ENCODE measurements around the gene GLB1L3. TPM values are rescaled to one million over a fixed set of nuclear protein-coding genes. Genes with fewer than 3 reads are reported as not detected.

GLB1L3 gene
- total RNA-seq, 1 experiment from 2014 or later: not detected

GRCh38 chr11:134349802-134350355 lies 73.7 kb downstream of the GLB1L3 start:
- intact Hi-C loops (cut with micrococcal nuclease): no loop called here
- H3K27ac ChIP-seq (ENCODE audit: low read depth, low read length): no peak overlapping the region
- H4K20me1 ChIP-seq (ENCODE audit: insufficient read depth): no peaks in the 10 kb centered on the region
- H3K9ac ChIP-seq (ENCODE audit: low read length): no peak overlapping the region
- ATAC-seq (no peak), DNase-seq (ENCODE audit: low read depth, low spot score) (no peak)
- H3K79me2 ChIP-seq (ENCODE audit: insufficient read depth, low read length): no peaks in the 10 kb centered on the region
- H3K27me3 ChIP-seq (ENCODE audit: insufficient read depth, low read length): no peaks in the 10 kb centered on the region
- no TSS peak for BruUV-seq (replicated peaks)
- TF ChIP-seq EGR1 (IDR thresholded peaks at IDR 0.05; ENCODE audit: low read depth): no peak
- TF ChIP-seq FOSL1 (IDR thresholded peaks at IDR 0.05; ENCODE audit: low read depth): no peak
- no peak for TF ChIP-seq EZH2 (IDR thresholded peaks at IDR 0.05)
- TF ChIP-seq, protein P1, sequence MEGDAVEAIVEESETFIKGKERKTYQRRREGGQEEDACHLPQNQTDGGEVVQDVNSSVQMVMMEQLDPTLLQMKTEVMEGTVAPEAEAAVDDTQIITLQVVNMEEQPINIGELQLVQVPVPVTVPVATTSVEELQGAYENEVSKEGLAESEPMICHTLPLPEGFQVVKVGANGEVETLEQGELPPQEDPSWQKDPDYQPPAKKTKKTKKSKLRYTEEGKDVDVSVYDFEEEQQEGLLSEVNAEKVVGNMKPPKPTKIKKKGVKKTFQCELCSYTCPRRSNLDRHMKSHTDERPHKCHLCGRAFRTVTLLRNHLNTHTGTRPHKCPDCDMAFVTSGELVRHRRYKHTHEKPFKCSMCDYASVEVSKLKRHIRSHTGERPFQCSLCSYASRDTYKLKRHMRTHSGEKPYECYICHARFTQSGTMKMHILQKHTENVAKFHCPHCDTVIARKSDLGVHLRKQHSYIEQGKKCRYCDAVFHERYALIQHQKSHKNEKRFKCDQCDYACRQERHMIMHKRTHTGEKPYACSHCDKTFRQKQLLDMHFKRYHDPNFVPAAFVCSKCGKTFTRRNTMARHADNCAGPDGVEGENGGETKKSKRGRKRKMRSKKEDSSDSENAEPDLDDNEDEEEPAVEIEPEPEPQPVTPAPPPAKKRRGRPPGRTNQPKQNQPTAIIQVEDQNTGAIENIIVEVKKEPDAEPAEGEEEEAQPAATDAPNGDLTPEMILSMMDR (IDR thresholded peaks at IDR 0.05 in 2 of 3, conservative IDR thresholded peaks at IDR 0.05 in 1 of 3; ENCODE audit: borderline replicate concordance in 1 of 3, insufficient read depth in 1 of 3, low read depth in 2 of 3, low read length in 2 of 3): no peak
- TF ChIP-seq YY1 (IDR thresholded peaks at IDR 0.05; ENCODE audit: extremely low read depth, insufficient replicate concordance, low read depth, low read length): no peak
- CTCF ChIA-PET: no interaction called here
- H3K4me2 ChIP-seq (ENCODE audit: low read length): no peak overlapping the region
- H3K9me2 ChIP-seq (ENCODE audit: insufficient read depth): no peaks in the 10 kb centered on the region
- RAD21 ChIA-PET (ENCODE audit: low non-redundant PET in 1 of 2, low total read pairs in 2 of 2, uncharacterized antibody in 2 of 2, unreplicated experiment in 2 of 2): interaction anchor here in 1 of 2 experiments (0.7 kb wide), 1 partner anchor 300 kb away, joined by 3 read pairs; no protein-coding TSS in a partner anchor
- POLR2A ChIA-PET: no interaction called here
- no peaks in the 10 kb centered on the region for H3K9me3 ChIP-seq (ENCODE audit: control insufficient read depth in 1 of 2, insufficient read depth in 1 of 2, low read depth in 1 of 2, low read length in 2 of 2)
- no peaks in the 10 kb centered on the region for H3K4me1 ChIP-seq (ENCODE audit: control insufficient read depth in 1 of 2, insufficient read depth in 2 of 2, low read length in 2 of 2)
- H3K4me3 ChIP-seq (replicated peaks in 1 of 2; ENCODE audit: low read depth in 1 of 2, low read length in 2 of 2): no peak overlapping the region
- H2AFZ ChIP-seq (ENCODE audit: low read depth, low read length, poor library complexity, severe bottlenecking): no peak overlapping the region
- H3K36me3 ChIP-seq (ENCODE audit: control insufficient read depth in 1 of 2, insufficient read depth in 2 of 2, low read length in 2 of 2): no peaks in the 10 kb centered on the region; a peak in 1 of 4 replicates

DNA sequence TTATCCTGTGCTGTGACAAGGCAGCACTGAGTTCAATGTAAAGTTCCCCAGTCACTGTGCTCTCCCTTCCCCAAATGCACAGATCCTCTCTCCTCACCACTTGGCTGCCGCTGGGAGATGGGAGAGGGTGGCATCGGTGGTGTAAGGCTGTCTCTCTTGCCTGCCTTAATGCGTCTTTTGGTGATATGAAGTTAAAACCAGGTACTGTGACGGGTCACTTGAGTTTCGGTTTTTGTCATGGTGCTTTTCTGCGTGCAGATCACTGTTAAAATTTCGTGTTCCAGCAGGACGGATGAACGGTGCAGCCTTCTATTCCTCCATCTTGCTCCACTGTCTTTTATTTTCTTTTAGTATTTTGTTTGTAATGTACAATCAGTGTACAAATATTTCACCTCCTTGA lies 74.2 kb downstream of the GLB1L3 start:
- BruUV-seq (replicated peaks): no TSS peak
- DNase-seq (ENCODE audit: low read depth, low spot score) (no peak), ATAC-seq (no peak)
- H3K27ac ChIP-seq (ENCODE audit: low read depth, low read length): no peak overlapping the region
- H3K4me2 ChIP-seq (ENCODE audit: low read length): no peak overlapping the region
- H3K4me1 ChIP-seq (ENCODE audit: control insufficient read depth in 1 of 2, insufficient read depth in 2 of 2, low read length in 2 of 2): no peaks in the 10 kb centered on the region
- H3K4me3 ChIP-seq (replicated peaks in 1 of 2; ENCODE audit: low read depth in 1 of 2, low read length in 2 of 2): no peak overlapping the region
- H3K36me3 ChIP-seq (ENCODE audit: control insufficient read depth in 1 of 2, insufficient read depth in 2 of 2, low read length in 2 of 2): no peaks in the 10 kb centered on the region; a peak in 1 of 4 replicates
- H3K9me3 ChIP-seq (ENCODE audit: control insufficient read depth in 1 of 2, insufficient read depth in 1 of 2, low read depth in 1 of 2, low read length in 2 of 2): no peaks in the 10 kb centered on the region
- no peaks in the 10 kb centered on the region for H3K9me2 ChIP-seq (ENCODE audit: insufficient read depth)
- H2AFZ ChIP-seq (ENCODE audit: low read depth, low read length, poor library complexity, severe bottlenecking): no peak overlapping the region
- intact Hi-C loops (cut with micrococcal nuclease): no loop called here
- ChIA-PET CTCF (no interaction called here), RAD21 (ENCODE audit: low non-redundant PET in 1 of 2, low total read pairs in 2 of 2, uncharacterized antibody in 2 of 2, unreplicated experiment in 2 of 2) (no interaction called here), POLR2A (no interaction called here)
- no peaks in the 10 kb centered on the region for H3K27me3 ChIP-seq (ENCODE audit: insufficient read depth, low read length)
- H3K9ac ChIP-seq (ENCODE audit: low read length): no peak overlapping the region
- no peaks in the 10 kb centered on the region for H3K79me2 ChIP-seq (ENCODE audit: insufficient read depth, low read length)
- H4K20me1 ChIP-seq (ENCODE audit: insufficient read depth): no peaks in the 10 kb centered on the region
- no peak for TF ChIP-seq ZNF274 (IDR thresholded peaks at IDR 0.05; ENCODE audit: low read depth, low read length)
- TF ChIP-seq MAX (IDR thresholded peaks at IDR 0.05): no peak
- TF ChIP-seq CBX3 (IDR thresholded peaks at IDR 0.05; ENCODE audit: low read depth): no peak
- no peak for TF ChIP-seq ELF1 (IDR thresholded peaks at IDR 0.05; ENCODE audit: borderline replicate concordance, low read depth)
- TF ChIP-seq ATF3 (IDR thresholded peaks at IDR 0.05): no peak
- no peak for TF ChIP-seq FOSL1 (IDR thresholded peaks at IDR 0.05; ENCODE audit: low read depth)
- no peak for TF ChIP-seq SRF (IDR thresholded peaks at IDR 0.05; ENCODE audit: low read depth)
- TF ChIP-seq YY1 (IDR thresholded peaks at IDR 0.05; ENCODE audit: extremely low read depth, insufficient replicate concordance, low read depth, low read length): no peak
- no peak for TF ChIP-seq RAD21 (IDR thresholded peaks at IDR 0.05; ENCODE audit: low read depth)
- TF ChIP-seq SIN3A (IDR thresholded peaks at IDR 0.05; ENCODE audit: low read depth): no peak
- no peak for TF ChIP-seq EGR1 (IDR thresholded peaks at IDR 0.05; ENCODE audit: low read depth)
- TF ChIP-seq POLR2AphosphoS5 (IDR thresholded peaks at IDR 0.05; ENCODE audit: low read depth, low read length): no peak
- TF ChIP-seq, protein P1 (IDR thresholded peaks at IDR 0.05 in 2 of 3, conservative IDR thresholded peaks at IDR 0.05 in 1 of 3; ENCODE audit: borderline replicate concordance in 1 of 3, insufficient read depth in 1 of 3, low read depth in 2 of 3, low read length in 2 of 3): no peak
- TF ChIP-seq JUND (IDR thresholded peaks at IDR 0.05): no peak
- no peak for TF ChIP-seq EZH2phosphoT487 (IDR thresholded peaks at IDR 0.05; ENCODE audit: borderline replicate concordance)
